Iris pigment epithelial cell (primary cell): Measurements from ENCODE around the gene ATL2.
"Not testable (repeated sequence)": the region's sequence is repeated elsewhere in the genome, so short reads cannot be mapped to it uniquely, and the experiment has no call there.

Source experiments
- DNase-seq: peaks from one replicate; pipeline ENCODE4 v3.0.0-alpha.2; 2011; ENCODE audit warnings: low read depth

Gene ATL2

GRCh38 chr2:38327580-38327979 lies 49.5 kb downstream of the ATL2 start:
- DNase-seq = no peak

GRCh38 chr2:38323623-38324022 lies 53.5 kb downstream of the ATL2 start:
- DNase-seq = no peak

GRCh38 chr2:38322224-38322914 lies 54.7 kb downstream of the ATL2 start:
- no peak for DNase-seq

GRCh38 chr2:38319240-38319639 lies 57.8 kb downstream of the ATL2 start:
- DNase-seq = not testable (repeated sequence)

GRCh38 chr2:38317725-38318124 lies 59.3 kb downstream of the ATL2 start:
- no peak for DNase-seq

GRCh38 chr2:38315707-38316333 lies 61.3 kb downstream of the ATL2 start:
- peak; percentile 55 for DNase-seq

- no peak for DNase-seq
Measured at GRCh38 chr2:38308821-38309220, 68.3 kb downstream of the ATL2 start.

- DNase-seq = no peak
Measured at GRCh38 chr2:38301969-38302702, 74.9 kb downstream of the ATL2 start.

GRCh38 chr2:38301340-38301968 lies 75.6 kb downstream of the ATL2 start:
- no peak for DNase-seq

- DNase-seq = no peak
Measured at GRCh38 chr2:38298539-38298938, 78.5 kb downstream of the ATL2 start.

GRCh38 chr2:38296197-38296780 lies 80.8 kb downstream of the ATL2 start:
- DNase-seq = no peak

- peak; percentile 48 for DNase-seq
Measured at GRCh38 chr2:38294597-38294996, 82.5 kb downstream of the ATL2 start.

- DNase-seq = peak; percentile 30
Measured at GRCh38 chr2:38293152-38293865, 83.8 kb downstream of the ATL2 start.

GRCh38 chr2:38290332-38290731 lies 86.7 kb downstream of the ATL2 start:
- DNase-seq = no peak

- no peak for DNase-seq
Measured at GRCh38 chr2:38284971-38285370, 92.1 kb downstream of the ATL2 start.

GRCh38 chr2:38281095-38281742 lies 95.9 kb downstream of the ATL2 start:
- DNase-seq = no peak

- DNase-seq = peak; percentile 59
Measured at GRCh38 chr2:38279201-38279600, 97.9 kb downstream of the ATL2 start.

GRCh38 chr2:38278117-38278438 lies 99.0 kb downstream of the ATL2 start:
- DNase-seq = not testable (repeated sequence)

- DNase-seq = peak; percentile 90
Measured at GRCh38 chr2:38277245-38278116, 99.6 kb downstream of the ATL2 start.
